Naive thymus-derived CD4-positive, alpha-beta T cell (primary cell): Measurements from ENCODE around the gene ASPSCR1. TPM values are rescaled to one million over a fixed set of nuclear protein-coding genes. Genes with fewer than 3 reads are reported as not detected.

Experiments used
- ATAC-seq: fragments of 150-1000 bp; cut with Tn5 transposase; 2 replicates; pipeline ENCODE4 v1.10.0; 2021; ENCODE audit warnings: mild to moderate bottlenecking, moderate library complexity
- CTCF ChIA-PET: fragments of 350-600 bp; sonication (Branson Sonifier 250); formaldehyde crosslinking; loops from one replicate; lab custom pipeline; 2021; ENCODE audit warnings: antibody characterized with exemption; lab: Charles Lee
- POLR2A ChIA-PET: fragments of 350-600 bp; sonication (Branson Sonifier 250); formaldehyde crosslinking; loops from one replicate; lab custom pipeline; 2021; ENCODE audit warnings: antibody characterized with exemption, inconsistent platforms; lab: Charles Lee
- DNase-seq, 9 donors: peaks; one replicate each; pipeline versions ENCODE4 v3.0.0 to v3.0.0-alpha.2; 2020 to 2022; ENCODE audit warnings: mixed read lengths in 1 of 9
- H3K27ac ChIP-seq: one replicate; pipeline ENCODE4 v1.7.0; 2013; ENCODE audit warnings: mild to moderate bottlenecking, low read depth, low read length, moderate library complexity
- H3K27me3 ChIP-seq, 2 donors: one replicate each; pipeline ENCODE4 v1.7.0; 2013; ENCODE audit warnings: low read length in 2 of 2, mild to moderate bottlenecking in 2 of 2, moderate library complexity in 2 of 2; ENCODE audit not compliant: control insufficient read depth in 2 of 2, insufficient read depth in 2 of 2
- H3K36me3 ChIP-seq, 3 experiments: 1 replicate in 2 of 3; 2 replicates in 1 of 3; pipeline ENCODE4 v1.7.0; 2013; ENCODE audit warnings: low read length in 3 of 3, mild to moderate bottlenecking in 3 of 3, moderate library complexity in 1 of 3; ENCODE audit not compliant: insufficient read depth in 3 of 3, control insufficient read depth in 2 of 3
- H3K4me1 ChIP-seq, 2 donors: one replicate each; pipeline ENCODE4 v1.7.0; 2013; ENCODE audit warnings: low read length in 2 of 2, mild to moderate bottlenecking in 2 of 2, moderate library complexity in 1 of 2; ENCODE audit not compliant: control insufficient read depth in 2 of 2, insufficient read depth in 2 of 2
- H3K4me3 ChIP-seq: 2 replicates; pipeline ENCODE4 v1.7.0; 2013; ENCODE audit warnings: mild to moderate bottlenecking, low read length
- H3K9me3 ChIP-seq, 3 experiments: 1 replicate in 2 of 3; 2 replicates in 1 of 3; pipeline ENCODE4 v1.7.0; 2013; ENCODE audit warnings: low read length in 3 of 3; ENCODE audit not compliant: control insufficient read depth in 2 of 3
- H3K27ac Mint-ChIP-seq, 9 donors: one replicate each; pipeline ENCODE4 v1.8.0; 2020 to 2022; ENCODE audit warnings: mixed read lengths in 9 of 9, mild to moderate bottlenecking in 8 of 9, moderate library complexity in 5 of 9, inconsistent platforms in 2 of 9
- H3K27me3 Mint-ChIP-seq, 5 donors: one replicate each; pipeline ENCODE4 v1.8.0; 2021 to 2022; ENCODE audit warnings: mixed read lengths in 5 of 5, mild to moderate bottlenecking in 1 of 5
- H3K36me3 Mint-ChIP-seq, 5 donors: one replicate each; pipeline ENCODE4 v1.8.0; 2020 to 2022; ENCODE audit warnings: mixed read lengths in 5 of 5, mild to moderate bottlenecking in 3 of 5, inconsistent platforms in 1 of 5
- H3K4me1 Mint-ChIP-seq, 7 donors: one replicate each; pipeline ENCODE4 v1.8.0; 2020 to 2022; ENCODE audit warnings: mixed read lengths in 7 of 7, mild to moderate bottlenecking in 3 of 7, inconsistent platforms in 1 of 7
- H3K4me3 Mint-ChIP-seq, 10 donors: one replicate each; pipeline ENCODE4 v1.8.0; 2020 to 2022; ENCODE audit warnings: mild to moderate bottlenecking in 10 of 10, mixed read lengths in 10 of 10, moderate library complexity in 6 of 10, inconsistent platforms in 2 of 10
- H3K9me3 Mint-ChIP-seq, 11 donors: one replicate each; pipeline ENCODE4 v1.8.0; 2020 to 2022; ENCODE audit warnings: mixed read lengths in 11 of 11, mild to moderate bottlenecking in 4 of 11, inconsistent platforms in 1 of 11, moderate library complexity in 1 of 11
- intact Hi-C, 2 donors: fragments of 100-400 bp; cut with micrococcal nuclease; formaldehyde crosslinking; loops; one replicate each; pipeline ENCODE4 v1.15.1; 2023
- polyA plus RNA-seq, 2 donors: library from polyadenylated mRNA; unstranded; fragments of 300-500 nt; fragmentation: Illumina TruSeq; gene quantifications; one replicate each; pipeline ENCODE4 v1.2.3, GENCODE V29; 2021
- total RNA-seq, 6 experiments: library from RNA in 5 of 6; stranded (reverse) in 5 of 6; gene quantifications; 1 replicate in 5 of 6; 2 replicates in 1 of 6; pipeline ENCODE4 v1.2.3 and lab custom pipeline; 2021 to 2026

The ASPSCR1 gene
- total RNA-seq (10 to 100 TPM; 36.4 to 46.7 (median 46.0) TPM), polyA plus RNA-seq (10 to 100 TPM; 24.2 to 36.6 TPM), total RNA-seq (lab: John Stamatoyannopoulos, UW) (37.8 reads per million, percentile 65 among the genes with 10 or more reads in this experiment)

- intact Hi-C loops, result loop anchor here (1.0 to 2.0 kb wide), 7 partner anchors 9 to 121 kb away; partner anchors contain the start of genes LRRC45 (in 2 of the 2), DCXR (in 1 of the 2), FASN (in 1 of the 2) and NOTUM (in 1 of the 2)
- Mint-ChIP-seq H3K4me3 (peak within 1 kb of the TSS; percentile 93 to 99 (median 96)), H3K27me3 (peaks cover 0 to 7% (median 0%) of the 10 kb centered on the region in 5 donors), H3K9me3 (peaks cover 0 to 13% (median 0%) of the 10 kb centered on the region in 11 donors), H3K36me3 (peaks cover 0 to 8% (median 4%) of the 10 kb centered on the region in 5 donors), H3K4me1 (peaks cover 25 to 50% (median 36%) of the 10 kb centered on the region in 7 donors), H3K27ac (peak within 1 kb of the TSS; percentile 94 to 99 (median 97))
- peaks cover 0 to 4% (median 0%) of the 10 kb centered on the region in 3 experiments for H3K9me3 ChIP-seq
- DNase-seq (peak; percentile 86 to 96 (median 93)), ATAC-seq (peak; percentile 98)
- H3K4me3 ChIP-seq, result peak within 1 kb of the TSS; percentile 79
- H3K27ac ChIP-seq, result peak within 1 kb of the TSS; percentile 90
- CTCF ChIA-PET, result interaction anchor here (1.9 kb wide), 1 partner anchor 9 kb away, joined by 8 read pairs; no protein-coding TSS in a partner anchor
- peaks cover 16 to 19% of the 10 kb centered on the region in 2 donors for H3K4me1 ChIP-seq
- POLR2A ChIA-PET, result interaction anchor here (0.6 to 1.6 kb wide), 6 partner anchors 10 to 121 kb away, joined by 3 to 23 read pairs (median 4); partner anchors contain the start of genes CENPX, FASN and NOTUM
- no peaks in the 10 kb centered on the region for H3K27me3 ChIP-seq
- peaks cover 0 to 7% (median 0%) of the 10 kb centered on the region in 3 experiments for H3K36me3 ChIP-seq
These were observed at the start of gene ASPSCR1 for GRCh38 chr17:81977211-81977808. Gene ASPSCR1 (plus strand): TSS chr17:81977629. CDS start chr17:81977647, 18 bp downstream.

GRCh38 chr17:81927653-81928543 lies 49.5 kb upstream of the ASPSCR1 start, which contains the start of gene MAFG:
Gene MAFG (minus strand): TSS chr17:81927735. CDS start chr17:81923185, 4,550 bp downstream.
- H3K4me1 ChIP-seq, result peaks cover 10 to 31% of the 10 kb centered on the region in 2 donors

GRCh38 chr17:81928544-81929252 lies 48.7 kb upstream of the ASPSCR1 start:
- Mint-ChIP-seq H3K4me1 (peaks cover 9 to 29% (median 20%) of the 10 kb centered on the region in 7 donors), H3K4me3 (peak overlapping the region in 9 of 10 donors; percentile 36 to 76 (median 61)), H3K27me3 (peaks cover 0 to 18% (median 0%) of the 10 kb centered on the region in 5 donors), H3K27ac (peak overlapping the region in 2 of 9 donors; percentile 15 to 23), H3K9me3 (no peaks in the 10 kb centered on the region), H3K36me3 (no peaks in the 10 kb centered on the region)
- H3K4me1 ChIP-seq, result peaks cover 10 to 31% of the 10 kb centered on the region in 2 donors
- peak overlapping the region; percentile 52 for H3K4me3 ChIP-seq
- ATAC-seq (no peak), DNase-seq (no peak)
- no peaks in the 10 kb centered on the region for H3K36me3 ChIP-seq
- ChIA-PET CTCF (interaction anchor here (0.6 to 1.0 kb wide), 2 partner anchors 9 to 41 kb away, joined by 3 to 4 read pairs; no protein-coding TSS in a partner anchor), POLR2A (interaction anchor here (0.8 to 3.3 kb wide), 6 partner anchors 15 to 70 kb away, joined by 3 to 23 read pairs (median 4); no protein-coding TSS in a partner anchor)
- peaks cover 0 to 13% of the 10 kb centered on the region in 2 donors for H3K27me3 ChIP-seq
- intact Hi-C loops, result loop anchor here (5.0 kb wide), 4 partner anchors 36 to 1666 kb away; partner anchors contain the start of genes ARHGDIA (in 2 of the 2), ALYREF (in 1 of the 2), ANAPC11 (in 1 of the 2) and RNF213 (in 1 of the 2)
- H3K27ac ChIP-seq, result no peak overlapping the region
- no peaks in the 10 kb centered on the region for H3K9me3 ChIP-seq

More at GRCh38 chr17:81927653-81928543, 49.5 kb upstream of the ASPSCR1 start, which contains the start of gene MAFG:
- peaks cover 9 to 29% (median 20%) of the 10 kb centered on the region in 7 donors for H3K4me1 Mint-ChIP-seq
- H3K27me3 Mint-ChIP-seq, result peaks cover 0 to 18% (median 0%) of the 10 kb centered on the region in 5 donors
- peak within 1 kb of the TSS; percentile 69 to 95 (median 88) for H3K27ac Mint-ChIP-seq
- CTCF ChIA-PET, result interaction anchor here (0.6 to 1.0 kb wide), 2 partner anchors 10 to 42 kb away, joined by 3 to 4 read pairs; no protein-coding TSS in a partner anchor
- no peaks in the 10 kb centered on the region for H3K36me3 Mint-ChIP-seq
- intact Hi-C loops, result loop anchor here (1.0 to 5.0 kb wide), 8 partner anchors 9 to 1666 kb away; partner anchors contain the start of genes ARHGDIA (in 2 of the 2), PCYT2 (in 2 of the 2), PYCR1 (in 2 of the 2) and ALYREF (in 1 of the 2)
- POLR2A ChIA-PET, result interaction anchor here (0.5 to 3.3 kb wide), 10 partner anchors 11 to 121 kb away, joined by 3 to 23 read pairs (median 4); no protein-coding TSS in a partner anchor
- DNase-seq, result peak; percentile 81 to 93 (median 88)
- peak; percentile 72 for ATAC-seq
- peak within 1 kb of the TSS; percentile 77 to 91 (median 84) for H3K4me3 Mint-ChIP-seq
- Histone ChIP-seq H3K4me3 (peak within 1 kb of the TSS; percentile 58), H3K27me3 (peaks cover 0 to 13% of the 10 kb centered on the region in 2 donors), H3K27ac (peak within 1 kb of the TSS; percentile 71), H3K9me3 (no peaks in the 10 kb centered on the region), H3K36me3 (no peaks in the 10 kb centered on the region)
- H3K9me3 Mint-ChIP-seq, result no peaks in the 10 kb centered on the region

- Mint-ChIP-seq H3K4me3 (peak overlapping the region in 7 of 10 donors; percentile 36 to 76 (median 54)), H3K4me1 (peaks cover 9 to 22% (median 17%) of the 10 kb centered on the region in 7 donors), H3K27ac (no peak overlapping the region), H3K36me3 (no peaks in the 10 kb centered on the region), H3K9me3 (no peaks in the 10 kb centered on the region), H3K27me3 (peaks cover 0 to 18% (median 0%) of the 10 kb centered on the region in 5 donors)
- ChIA-PET CTCF (interaction anchor here (1.0 kb wide), 1 partner anchor 8 kb away, joined by 4 read pairs; no protein-coding TSS in a partner anchor), POLR2A (interaction anchor here (0.8 to 1.5 kb wide), 4 partner anchors 19 to 528 kb away, joined by 3 to 4 read pairs (median 4); no protein-coding TSS in a partner anchor)
- ATAC-seq (no peak), DNase-seq (no peak)
- Histone ChIP-seq H3K4me3 (no peak overlapping the region), H3K4me1 (peaks cover 10 to 29% of the 10 kb centered on the region in 2 donors), H3K36me3 (no peaks in the 10 kb centered on the region), H3K9me3 (no peaks in the 10 kb centered on the region), H3K27ac (no peak overlapping the region), H3K27me3 (peaks cover 0 to 13% of the 10 kb centered on the region in 2 donors)
- intact Hi-C loops, result loop anchor here (5.0 kb wide), 4 partner anchors 37 to 1667 kb away; partner anchors contain the start of genes ARHGDIA (in 2 of the 2), ALYREF (in 1 of the 2), ANAPC11 (in 1 of the 2) and RNF213 (in 1 of the 2)
These were observed 47.9 kb upstream of the ASPSCR1 start for GRCh38 chr17:81929253-81930141.
